GM23248 (cell line): ENCODE data around the gene MYOM1. TPM values are rescaled to one million over a fixed set of nuclear protein-coding genes. Genes with fewer than 3 reads are reported as not detected.

Experiments used
- DNase-seq: peaks from one replicate; pipeline ENCODE4 v3.0.0-alpha.2; 2015
- H2AFZ ChIP-seq: fragments of 200-600 bp; sonication (generic); 2 replicates; pipeline ENCODE4 v1.6.1; 2016; ENCODE audit warnings: antibody characterized with exemption
- H3F3A ChIP-seq: fragments of 200-600 bp; sonication (generic); 2 replicates; pipeline ENCODE4 v1.6.1; 2016; ENCODE audit warnings: mild to moderate bottlenecking, antibody characterized with exemption, mixed run types; ENCODE audit not compliant: insufficient read depth
- H3K27ac ChIP-seq: fragments of 200-600 bp; sonication (generic); 2 replicates; pipeline ENCODE4 v1.5.1; 2016; ENCODE audit warnings: mild to moderate bottlenecking
- H3K27me3 ChIP-seq: fragments of 200-600 bp; sonication (generic); replicated peaks from 2 replicates; pipeline ENCODE4 v1.6.1; 2016; ENCODE audit warnings: mild to moderate bottlenecking; ENCODE audit not compliant: insufficient read depth
- H3K36me3 ChIP-seq: fragments of 200-600 bp; sonication (generic); 2 replicates; pipeline ENCODE4 v1.6.1; 2016; ENCODE audit warnings: low read depth, mild to moderate bottlenecking
- H3K4me1 ChIP-seq: fragments of 200-600 bp; sonication (generic); 2 replicates; pipeline ENCODE4 v1.6.1; 2016; ENCODE audit warnings: mild to moderate bottlenecking; ENCODE audit not compliant: insufficient read depth
- H3K4me2 ChIP-seq: fragments of 200-600 bp; sonication (generic); one replicate; pipeline ENCODE4 v1.6.1; 2016; ENCODE audit warnings: mild to moderate bottlenecking; ENCODE audit not compliant: unreplicated experiment
- H3K4me3 ChIP-seq: fragments of 200-600 bp; sonication (generic); 2 replicates; pipeline ENCODE4 v1.5.1; 2016; ENCODE audit warnings: mild to moderate bottlenecking
- H3K79me2 ChIP-seq: fragments of 200-600 bp; sonication (generic); 2 replicates; pipeline ENCODE4 v1.6.1; 2016; ENCODE audit warnings: mild to moderate bottlenecking; ENCODE audit not compliant: insufficient read depth
- H3K9ac ChIP-seq: fragments of 200-600 bp; sonication (generic); 2 replicates; pipeline ENCODE4 v1.6.1; 2016; ENCODE audit warnings: mild to moderate bottlenecking
- H3K9me2 ChIP-seq: fragments of 200-600 bp; sonication (generic); 2 replicates; pipeline ENCODE4 v1.6.1; 2016; ENCODE audit warnings: mixed run types, mild to moderate bottlenecking, moderate library complexity; ENCODE audit not compliant: insufficient read depth
- H3K9me3 ChIP-seq: fragments of 200-600 bp; sonication (generic); one replicate; pipeline ENCODE4 v1.6.1; 2017; ENCODE audit warnings: low read depth
- H4K20me1 ChIP-seq: fragments of 200-600 bp; sonication (generic); 2 replicates; pipeline ENCODE4 v1.6.0; 2016; ENCODE audit not compliant: insufficient read depth
- EZH2 ChIP-seq: fragments of 200-600 bp; sonication (generic); IDR thresholded peaks from 2 replicates; pipeline ENCODE4 v1.6.1; 2018; ENCODE audit warnings: antibody characterized with exemption, mild to moderate bottlenecking; ENCODE audit not compliant: insufficient read depth, poor library complexity, severe bottlenecking
- EZH2phosphoT487 ChIP-seq: fragments of 200-600 bp; sonication (generic); IDR thresholded peaks from 2 replicates; pipeline ENCODE4 v1.6.1; 2018; ENCODE audit warnings: antibody characterized with exemption, moderate library complexity, mild to moderate bottlenecking, low read depth; ENCODE audit not compliant: insufficient read depth
- WGBS, 2 experiments: methylation state at CpG; one replicate each; pipeline ENCODE4 v1.1.6; 2015 to 2017; ENCODE audit warnings: low lambda C conversion rate in 2 of 2, low coverage in 1 of 2; ENCODE audit errors: missing lambda C conversion rate in 2 of 2; 5-methylcytosine and 5-hydroxymethylcytosine counted together
- in situ Hi-C: fragments of 300-500 bp; cut with MboI; formaldehyde crosslinking; loops from 2 replicates; pipeline ENCODE4 v1.15.0; 2020
- polyA plus RNA-seq: library from polyadenylated mRNA; unstranded; fragments of >200 nt; fragmentation: Nextera tagmentation; extraction: Ambion mirVana; gene quantifications from 2 replicates; pipeline ENCODE4 v1.2.1, GENCODE V29; 2016
- total RNA-seq: library from RNA; depleted of rRNA; stranded (reverse); fragments of >200 nt; shearing (Covaris generic); gene quantifications from 2 replicates; pipeline ENCODE4 v1.2.3, GENCODE V29; 2014

The MYOM1 gene
- total and polyA plus RNA-seq, 2 experiments from 2014 or later: 0.64 to 0.65 TPM

DNA sequence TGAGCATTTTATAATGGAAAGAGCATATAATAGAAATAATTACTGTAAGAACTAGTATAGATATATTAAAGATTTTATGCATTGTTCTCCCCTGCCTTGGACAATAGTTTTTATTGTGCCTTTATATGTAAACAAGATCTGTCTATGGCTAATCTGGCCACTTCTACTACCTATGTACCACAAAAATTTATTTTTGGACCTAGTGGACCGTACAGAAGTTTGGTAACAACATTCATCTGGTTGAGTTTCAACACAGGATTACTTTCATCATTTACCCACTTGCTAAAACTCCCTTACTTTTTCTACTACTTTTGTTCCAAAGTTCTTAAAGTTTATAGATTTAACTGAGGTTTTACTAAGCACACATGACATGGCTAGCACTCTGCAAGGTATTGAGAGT lies 13.2 kb upstream of the MYOM1 start:
- no peak for DNase-seq
- H3K79me2 ChIP-seq: no peaks in the 10 kb centered on the region
- in situ Hi-C loops: loop anchor here (5.0 kb wide), 1 partner anchor 291 kb away; no protein-coding TSS in a partner anchor
- WGBS, 2 experiments: 69 to 71% methylated on average over 1 of the region's 1 CpG
- no peak overlapping the region for H3K9ac ChIP-seq
- no peaks in the 10 kb centered on the region for H3K36me3 ChIP-seq
- H3K9me3 ChIP-seq: no peaks in the 10 kb centered on the region
- H3K27ac ChIP-seq: no peak overlapping the region
- H3K4me3 ChIP-seq: no peak overlapping the region
- no peak for TF ChIP-seq EZH2phosphoT487
- TF ChIP-seq EZH2: no peak
- H3K9me2 ChIP-seq: no peaks in the 10 kb centered on the region
- no peak overlapping the region for H3K4me2 ChIP-seq
- H2AFZ ChIP-seq: no peak overlapping the region
- no peaks in the 10 kb centered on the region for H4K20me1 ChIP-seq
- H3K27me3 ChIP-seq: no peaks in the 10 kb centered on the region
- no peaks in the 10 kb centered on the region for H3K4me1 ChIP-seq
- no peaks in the 10 kb centered on the region for H3F3A ChIP-seq

DNA sequence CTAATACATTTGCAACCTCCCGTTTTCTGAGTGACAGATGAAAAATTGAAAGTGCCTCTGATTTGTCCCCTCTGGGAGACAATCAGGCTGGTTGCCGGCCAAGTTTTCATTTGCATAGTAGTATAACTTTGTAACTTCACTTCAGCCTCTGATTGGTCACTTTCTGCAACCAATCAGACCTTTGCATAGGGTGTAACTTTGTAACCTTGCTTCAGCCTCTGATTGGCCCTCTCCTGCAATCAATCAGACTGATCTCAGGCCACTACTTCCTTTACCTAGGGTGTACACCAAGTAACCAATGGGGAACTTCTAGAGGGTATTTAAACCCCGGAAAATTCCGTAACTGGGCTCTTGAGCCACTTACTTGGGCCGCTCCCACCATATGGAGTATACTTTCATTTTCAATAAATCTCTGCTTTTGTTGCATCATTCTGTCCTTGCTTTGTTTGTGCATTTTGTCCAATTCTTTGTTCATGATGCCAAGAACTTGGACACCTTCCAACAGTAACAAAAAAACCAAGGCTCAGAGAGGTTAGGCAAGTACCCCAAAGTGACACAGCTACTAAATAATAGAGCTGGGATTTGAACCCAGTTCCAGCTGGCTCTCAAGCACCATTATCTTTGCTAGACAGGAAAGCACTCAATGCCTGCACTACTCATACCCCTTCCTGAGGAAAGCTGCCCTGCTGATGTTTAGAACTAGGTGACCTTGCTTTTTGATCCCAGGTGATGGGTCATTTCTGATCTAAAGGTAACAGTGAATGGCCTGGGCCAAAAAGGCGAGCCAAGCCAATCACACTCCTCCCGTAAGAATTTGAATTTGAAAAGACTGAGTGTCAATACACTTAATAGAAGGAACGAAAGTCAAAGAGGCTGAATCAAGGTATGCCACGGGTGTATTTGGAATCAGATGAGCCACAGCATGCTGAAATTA lies 10.9 kb upstream of the MYOM1 start:
- Histone ChIP-seq H3K36me3 (no peaks in the 10 kb centered on the region), H3K4me1 (no peaks in the 10 kb centered on the region), H2AFZ (no peak overlapping the region), H3K4me2 (no peak overlapping the region), H3K27ac (no peak overlapping the region), H3K9me2 (no peaks in the 10 kb centered on the region), H3K27me3 (no peaks in the 10 kb centered on the region), H3K9ac (no peak overlapping the region), H4K20me1 (no peaks in the 10 kb centered on the region), H3K4me3 (no peak overlapping the region), H3K79me2 (no peaks in the 10 kb centered on the region), H3F3A (no peaks in the 10 kb centered on the region), H3K9me3 (no peaks in the 10 kb centered on the region)
- in situ Hi-C loops: loop anchor here (5.0 kb wide), 1 partner anchor 288 kb away; no protein-coding TSS in a partner anchor
- 76 to 77% methylated on average over 9 of the region's 9 CpGs for WGBS, 2 experiments
- TF ChIP-seq EZH2phosphoT487 (no peak), EZH2 (no peak)
- no peak for DNase-seq

DNA sequence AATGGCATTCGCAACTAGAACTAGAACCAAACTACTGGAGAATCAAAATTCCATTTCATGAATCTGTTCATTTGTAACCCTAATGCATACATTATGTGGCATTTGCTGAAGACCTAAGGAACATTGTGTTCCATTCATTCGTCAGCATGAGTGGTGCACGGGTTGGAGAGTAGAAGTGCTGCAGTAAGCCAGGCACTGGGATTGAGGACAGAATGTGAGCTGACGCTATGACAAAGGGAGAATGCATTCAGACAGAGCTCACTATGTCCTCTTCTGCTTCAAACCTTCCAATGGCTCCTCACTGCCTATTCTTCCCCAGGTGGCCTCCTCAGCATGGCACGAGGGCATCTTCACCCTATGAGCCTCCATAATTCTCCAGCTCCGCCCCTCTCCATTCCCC lies 6.3 kb upstream of the MYOM1 start:
- H3K27ac ChIP-seq: no peak overlapping the region
- no peaks in the 10 kb centered on the region for H4K20me1 ChIP-seq
- no peaks in the 10 kb centered on the region for H3K36me3 ChIP-seq
- H3K9me2 ChIP-seq: no peaks in the 10 kb centered on the region
- no peaks in the 10 kb centered on the region for H3K27me3 ChIP-seq
- H3K4me2 ChIP-seq: no peak overlapping the region
- no peaks in the 10 kb centered on the region for H3K79me2 ChIP-seq
- no peak overlapping the region for H3K4me3 ChIP-seq
- no peak overlapping the region for H2AFZ ChIP-seq
- in situ Hi-C loops: no loop called here
- WGBS, 2 experiments: 79 to 80% methylated on average over 6 of the region's 6 CpGs
- no peaks in the 10 kb centered on the region for H3F3A ChIP-seq
- no peak for DNase-seq
- TF ChIP-seq EZH2: no peak
- no peaks in the 10 kb centered on the region for H3K9me3 ChIP-seq
- no peak overlapping the region for H3K9ac ChIP-seq
- no peaks in the 10 kb centered on the region for H3K4me1 ChIP-seq

DNA sequence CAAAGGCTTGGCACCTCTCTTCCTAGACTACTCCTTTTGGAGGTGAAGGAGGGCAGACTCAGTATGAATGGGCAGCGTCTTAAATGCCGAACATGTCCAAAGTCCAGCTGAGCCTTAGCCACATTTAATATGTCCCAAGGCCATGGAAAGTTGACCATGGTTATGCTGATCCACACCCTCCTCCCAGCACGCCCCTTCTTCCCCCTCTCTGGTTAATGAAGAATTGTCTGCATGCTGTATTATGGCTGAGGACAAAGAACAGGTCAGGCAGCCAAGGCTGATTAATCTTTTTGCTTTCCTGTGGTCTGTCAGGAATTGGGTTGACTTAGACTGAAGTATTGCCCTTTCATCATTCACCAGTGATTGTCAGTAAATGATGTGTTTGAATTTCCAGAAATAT lies 5.8 kb upstream of the MYOM1 start:
- no peaks in the 10 kb centered on the region for H3K36me3 ChIP-seq
- no peak overlapping the region for H3K27ac ChIP-seq
- no peaks in the 10 kb centered on the region for H3K4me1 ChIP-seq
- H3F3A ChIP-seq: no peaks in the 10 kb centered on the region
- no peak overlapping the region for H2AFZ ChIP-seq
- DNase-seq: no peak
- H3K4me3 ChIP-seq: no peak overlapping the region
- no peaks in the 10 kb centered on the region for H4K20me1 ChIP-seq
- no peak for TF ChIP-seq EZH2
- no peak overlapping the region for H3K4me2 ChIP-seq
- WGBS, 2 experiments: 79 to 80% methylated on average over 3 of the region's 3 CpGs
- H3K9me2 ChIP-seq: no peaks in the 10 kb centered on the region
- H3K79me2 ChIP-seq: no peaks in the 10 kb centered on the region
- H3K9ac ChIP-seq: no peak overlapping the region
- no peaks in the 10 kb centered on the region for H3K27me3 ChIP-seq
- in situ Hi-C loops: no loop called here
- no peaks in the 10 kb centered on the region for H3K9me3 ChIP-seq
